HEK293 (cell line): Measurements from ENCODE around the gene UBB.
A peak's percentile ranks its signal among the peaks of the same experiment; 100 is the strongest.

Source experiments
- CTCF ChIA-PET: fragments of 350-600 bp; formaldehyde crosslinking; extraction: SDS; loops from one replicate; lab custom pipeline; 2021; ENCODE audit warnings: antibody characterized with exemption; lab: Yijun Ruan, JAX
- POLR2A ChIA-PET: fragments of 300-600 bp; formaldehyde crosslinking; extraction: SDS; loops from one replicate; lab custom pipeline; 2020; ENCODE audit warnings: antibody characterized with exemption, inconsistent platforms; lab: Yijun Ruan, JAX
- H3K27ac ChIP-seq: fragments of 200-500 bp; sonication (Bioruptor generic); 2 replicates; pipeline ENCODE4 v1.5.1; 2014; ENCODE audit warnings: low read depth, low read length, control low read depth, inconsistent platforms; ENCODE audit errors: extremely low read depth
- H3K36me3 ChIP-seq, 2 experiments: fragments of 200-500 bp in 1 of 2; sonication (Bioruptor generic) in 1 of 2; 1 replicate in 1 of 2; 2 replicates in 1 of 2; pipeline ENCODE4 v1.5.1; 2014 to 2017; ENCODE audit warnings: inconsistent platforms in 2 of 2, low read length in 2 of 2; ENCODE audit not compliant: control insufficient read depth in 2 of 2, insufficient read depth in 1 of 2
- H3K4me1 ChIP-seq: fragments of 200-500 bp; sonication (Bioruptor generic); 2 replicates; pipeline ENCODE4 v1.5.1; 2014; ENCODE audit warnings: mild to moderate bottlenecking, low read length, inconsistent platforms; ENCODE audit not compliant: control insufficient read depth, insufficient read depth
- H3K4me3 ChIP-seq: 2 replicates; pipeline ENCODE4 v1.5.1; 2011; ENCODE audit warnings: low read depth, mild to moderate bottlenecking, control low read depth, low read length, moderate library complexity
- H3K9me3 ChIP-seq: fragments of 200-500 bp; sonication (Bioruptor generic); 2 replicates; pipeline ENCODE4 v1.5.1; 2014; ENCODE audit warnings: low read depth, low read length, inconsistent platforms; ENCODE audit not compliant: control insufficient read depth, insufficient read depth
- GLI2 ChIP-seq: fragments of 450-650 bp; formaldehyde crosslinking; IDR thresholded peaks from 2 replicates; pipeline ENCODE4; 2017; ENCODE audit warnings: missing biosample characterization, missing genetic modification characterization, low read depth, borderline replicate concordance
- GLIS2 ChIP-seq: fragments of 450-650 bp; formaldehyde crosslinking; IDR thresholded peaks from 2 replicates; pipeline ENCODE4 v1.5.1; 2016; ENCODE audit warnings: missing biosample characterization, missing genetic modification characterization
- OSR2 ChIP-seq: fragments of 450-650 bp; formaldehyde crosslinking; IDR thresholded peaks from 2 replicates; pipeline ENCODE4 v1.5.1; 2016; ENCODE audit warnings: missing biosample characterization, missing genetic modification characterization
- SCRT2 ChIP-seq: fragments of 450-650 bp; formaldehyde crosslinking; IDR thresholded peaks from 2 replicates; pipeline ENCODE4 v1.5.1; 2016; ENCODE audit warnings: missing biosample characterization, missing genetic modification characterization
- SP7 ChIP-seq: fragments of 450-650 bp; formaldehyde crosslinking; IDR thresholded peaks from 2 replicates; pipeline ENCODE4 v1.5.1; 2016; ENCODE audit warnings: missing biosample characterization, missing genetic modification characterization
- ZBTB21 ChIP-seq: fragments of 450-650 bp; formaldehyde crosslinking; IDR thresholded peaks from 2 replicates; pipeline ENCODE4 v1.5.1; 2017; ENCODE audit warnings: missing biosample characterization, missing genetic modification characterization
- ZFHX2 ChIP-seq: fragments of 450-650 bp; formaldehyde crosslinking; conservative IDR thresholded peaks from 2 replicates; pipeline ENCODE4 v1.5.1; 2016; ENCODE audit warnings: missing biosample characterization, missing genetic modification characterization
- ZFP3 ChIP-seq: fragments of 450-650 bp; formaldehyde crosslinking; IDR thresholded peaks from 2 replicates; pipeline ENCODE4 v1.5.1; 2016; ENCODE audit warnings: low read depth, missing biosample characterization, missing genetic modification characterization
- ZIC2 ChIP-seq: fragments of 450-650 bp; formaldehyde crosslinking; IDR thresholded peaks from 2 replicates; pipeline ENCODE4 v1.5.1; 2016; ENCODE audit warnings: missing biosample characterization, missing genetic modification characterization
- ZNF175 ChIP-seq: fragments of 450-650 bp; formaldehyde crosslinking; IDR thresholded peaks from 2 replicates; pipeline ENCODE4 v1.5.1; 2016; ENCODE audit warnings: missing biosample characterization, missing genetic modification characterization
- ZNF2 ChIP-seq: fragments of 450-650 bp; formaldehyde crosslinking; IDR thresholded peaks from 2 replicates; pipeline ENCODE4 v1.5.1; 2016; ENCODE audit warnings: missing biosample characterization, missing genetic modification characterization
- ZNF335 ChIP-seq: fragments of 450-650 bp; formaldehyde crosslinking; conservative IDR thresholded peaks from 2 replicates; pipeline ENCODE4 v1.5.1; 2016; ENCODE audit warnings: missing biosample characterization, missing genetic modification characterization
- ZNF433 ChIP-seq: fragments of 450-650 bp; formaldehyde crosslinking; IDR thresholded peaks from 2 replicates; pipeline ENCODE4 v1.5.1; 2016; ENCODE audit warnings: missing biosample characterization, missing genetic modification characterization, low read depth
- ZNF555 ChIP-seq: fragments of 450-650 bp; formaldehyde crosslinking; conservative IDR thresholded peaks from 2 replicates; pipeline ENCODE4 v1.5.1; 2017; ENCODE audit warnings: missing biosample characterization, mild to moderate bottlenecking, missing genetic modification characterization, inconsistent platforms
- ZNF843 ChIP-seq: fragments of 450-650 bp; formaldehyde crosslinking; IDR thresholded peaks from 2 replicates; pipeline ENCODE4 v1.5.1; 2016; ENCODE audit warnings: missing biosample characterization, missing genetic modification characterization
- TF ChIP-seq, protein P1 (sequence below): fragments of 450-650 bp; formaldehyde crosslinking; IDR thresholded peaks from 2 replicates; pipeline ENCODE4 v1.5.1; 2016; ENCODE audit warnings: missing biosample characterization, missing genetic modification characterization
- TF ChIP-seq, protein P2 (sequence below): fragments of 450-650 bp; formaldehyde crosslinking; IDR thresholded peaks from 2 replicates; pipeline ENCODE4 v1.5.1; 2016; ENCODE audit warnings: missing biosample characterization, missing genetic modification characterization
- TF ChIP-seq, protein P3 (sequence below): fragments of 450-650 bp; formaldehyde crosslinking; conservative IDR thresholded peaks from 2 replicates; pipeline ENCODE4 v1.5.1; 2016; ENCODE audit warnings: low read depth, missing biosample characterization, missing genetic modification characterization
- TF ChIP-seq, protein P4 (sequence below): fragments of 450-650 bp; formaldehyde crosslinking; optimal IDR thresholded peaks from 2 replicates; pipeline ENCODE3; 2016; ENCODE audit warnings: missing biosample characterization, mild to moderate bottlenecking, missing genetic modification characterization
- TF ChIP-seq, protein P5 (sequence below): fragments of 450-650 bp; formaldehyde crosslinking; IDR thresholded peaks from 2 replicates; pipeline ENCODE4 v1.5.1; 2016; ENCODE audit warnings: missing biosample characterization, missing genetic modification characterization
- TF ChIP-seq, protein P6 (sequence below): fragments of 450-650 bp; formaldehyde crosslinking; IDR thresholded peaks from 2 replicates; pipeline ENCODE4 v1.5.1; 2016; ENCODE audit warnings: missing biosample characterization, missing genetic modification characterization
- TF ChIP-seq, protein P7 (sequence below): fragments of 450-650 bp; formaldehyde crosslinking; IDR thresholded peaks from 2 replicates; pipeline ENCODE4 v1.5.1; 2016; ENCODE audit warnings: missing biosample characterization, missing genetic modification characterization

The UBB gene

DNA sequence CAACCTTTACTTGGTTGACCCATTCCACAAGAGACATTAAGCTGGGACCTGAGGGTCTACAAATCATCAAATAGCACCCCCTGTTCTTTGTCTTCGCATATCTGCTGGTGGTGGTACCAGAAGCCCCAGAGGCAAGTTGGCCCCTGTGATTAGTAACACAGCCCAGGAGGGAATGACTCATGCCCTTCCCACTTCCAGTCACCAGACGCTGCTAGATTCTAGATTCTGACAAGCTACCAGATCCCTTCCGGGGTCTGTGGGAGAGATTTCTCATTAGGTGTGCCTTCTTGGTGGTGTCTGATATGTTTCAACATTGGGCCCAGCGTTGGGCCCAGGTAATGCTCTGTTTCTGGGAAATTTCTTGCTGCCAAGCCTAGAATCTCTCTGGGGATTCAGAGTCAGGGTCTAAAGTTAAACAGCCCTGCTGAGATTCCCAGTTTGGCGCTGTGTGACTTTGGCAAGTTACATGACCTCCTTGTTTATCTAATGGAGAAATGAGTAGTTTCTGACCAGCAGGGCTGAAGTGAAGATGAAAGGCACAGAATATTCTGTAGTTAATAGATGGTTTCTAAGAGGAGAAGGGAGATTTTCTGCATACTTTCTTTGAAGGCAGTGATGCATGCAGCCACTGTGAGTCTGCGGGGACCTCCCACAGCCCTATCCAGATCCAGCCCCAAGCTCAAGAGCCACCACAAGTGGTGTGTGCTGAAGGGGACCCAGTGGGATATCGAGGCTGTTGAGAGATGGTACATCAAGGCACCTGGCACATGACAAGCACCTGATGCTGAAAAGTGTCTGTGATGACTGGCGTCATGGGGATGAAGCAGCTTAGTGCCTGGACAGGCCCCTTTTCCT, 38.4 kb downstream of the UBB start:
- POLR2A ChIA-PET: interaction anchor here (0.5 to 4.2 kb wide), 8 partner anchors 8 to 117 kb away, joined by 3 to 25 read pairs (median 5); partner anchors contain the start of gene UBB
- no peaks in the 10 kb centered on the region for H3K36me3 ChIP-seq
- TF ChIP-seq ZNF555 (no peak), ZFHX2 (tag by site-specific recombination) (no peak; the same call in 1 of the 2 replicates), ZIC2 (tag by site-specific recombination) (peak; percentile 94), ZNF175 (tag by site-specific recombination) (no peak), ZBTB21 (no peak), SP7 (tag by site-specific recombination) (peak; percentile 96), OSR2 (tag by site-specific recombination) (peak; percentile 79), ZNF433 (tag by site-specific recombination) (no peak), GLIS2 (tag by site-specific recombination) (peak; percentile 72), ZFP3 (tag by site-specific recombination) (no peak), ZNF843 (no peak), ZNF2 (tag by site-specific recombination) (no peak), SCRT2 (tag by site-specific recombination) (no peak), GLI2 (no peak), ZNF335 (tag by site-specific recombination) (peak; percentile 68)
- TF ChIP-seq, protein P1, sequence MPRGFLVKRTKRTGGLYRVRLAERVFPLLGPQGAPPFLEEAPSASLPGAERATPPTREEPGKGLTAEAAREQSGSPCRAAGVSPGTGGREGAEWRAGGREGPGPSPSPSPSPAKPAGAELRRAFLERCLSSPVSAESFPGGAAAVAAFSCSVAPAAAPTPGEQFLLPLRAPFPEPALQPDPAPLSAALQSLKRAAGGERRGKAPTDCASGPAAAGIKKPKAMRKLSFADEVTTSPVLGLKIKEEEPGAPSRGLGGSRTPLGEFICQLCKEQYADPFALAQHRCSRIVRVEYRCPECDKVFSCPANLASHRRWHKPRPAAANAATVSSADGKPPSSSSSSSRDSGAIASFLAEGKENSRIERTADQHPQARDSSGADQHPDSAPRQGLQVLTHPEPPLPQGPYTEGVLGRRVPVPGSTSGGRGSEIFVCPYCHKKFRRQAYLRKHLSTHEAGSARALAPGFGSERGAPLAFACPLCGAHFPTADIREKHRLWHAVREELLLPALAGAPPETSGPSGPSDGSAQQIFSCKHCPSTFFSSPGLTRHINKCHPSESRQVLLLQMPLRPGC (tag by site-specific recombination): peak; percentile 36; the same call in 1 of the 2 replicates
- TF ChIP-seq, protein P2, sequence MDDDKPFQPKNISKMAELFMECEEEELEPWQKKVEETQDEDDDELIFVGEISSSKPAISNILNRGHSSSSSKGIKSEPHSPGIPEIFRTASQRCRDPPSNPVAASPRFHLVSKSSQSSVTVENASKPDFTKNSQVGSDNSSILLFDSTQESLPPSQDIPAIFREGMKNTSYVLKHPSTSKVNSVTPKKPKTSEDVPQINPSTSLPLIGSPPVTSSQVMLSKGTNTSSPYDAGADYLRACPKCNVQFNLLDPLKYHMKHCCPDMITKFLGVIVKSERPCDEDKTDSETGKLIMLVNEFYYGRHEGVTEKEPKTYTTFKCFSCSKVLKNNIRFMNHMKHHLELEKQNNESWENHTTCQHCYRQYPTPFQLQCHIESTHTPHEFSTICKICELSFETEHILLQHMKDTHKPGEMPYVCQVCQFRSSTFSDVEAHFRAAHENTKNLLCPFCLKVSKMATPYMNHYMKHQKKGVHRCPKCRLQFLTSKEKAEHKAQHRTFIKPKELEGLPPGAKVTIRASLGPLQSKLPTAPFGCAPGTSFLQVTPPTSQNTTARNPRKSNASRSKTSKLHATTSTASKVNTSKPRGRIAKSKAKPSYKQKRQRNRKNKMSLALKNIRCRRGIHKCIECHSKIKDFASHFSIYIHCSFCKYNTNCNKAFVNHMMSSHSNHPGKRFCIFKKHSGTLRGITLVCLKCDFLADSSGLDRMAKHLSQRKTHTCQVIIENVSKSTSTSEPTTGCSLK (tag by site-specific recombination): no peak
- TF ChIP-seq, protein P3, sequence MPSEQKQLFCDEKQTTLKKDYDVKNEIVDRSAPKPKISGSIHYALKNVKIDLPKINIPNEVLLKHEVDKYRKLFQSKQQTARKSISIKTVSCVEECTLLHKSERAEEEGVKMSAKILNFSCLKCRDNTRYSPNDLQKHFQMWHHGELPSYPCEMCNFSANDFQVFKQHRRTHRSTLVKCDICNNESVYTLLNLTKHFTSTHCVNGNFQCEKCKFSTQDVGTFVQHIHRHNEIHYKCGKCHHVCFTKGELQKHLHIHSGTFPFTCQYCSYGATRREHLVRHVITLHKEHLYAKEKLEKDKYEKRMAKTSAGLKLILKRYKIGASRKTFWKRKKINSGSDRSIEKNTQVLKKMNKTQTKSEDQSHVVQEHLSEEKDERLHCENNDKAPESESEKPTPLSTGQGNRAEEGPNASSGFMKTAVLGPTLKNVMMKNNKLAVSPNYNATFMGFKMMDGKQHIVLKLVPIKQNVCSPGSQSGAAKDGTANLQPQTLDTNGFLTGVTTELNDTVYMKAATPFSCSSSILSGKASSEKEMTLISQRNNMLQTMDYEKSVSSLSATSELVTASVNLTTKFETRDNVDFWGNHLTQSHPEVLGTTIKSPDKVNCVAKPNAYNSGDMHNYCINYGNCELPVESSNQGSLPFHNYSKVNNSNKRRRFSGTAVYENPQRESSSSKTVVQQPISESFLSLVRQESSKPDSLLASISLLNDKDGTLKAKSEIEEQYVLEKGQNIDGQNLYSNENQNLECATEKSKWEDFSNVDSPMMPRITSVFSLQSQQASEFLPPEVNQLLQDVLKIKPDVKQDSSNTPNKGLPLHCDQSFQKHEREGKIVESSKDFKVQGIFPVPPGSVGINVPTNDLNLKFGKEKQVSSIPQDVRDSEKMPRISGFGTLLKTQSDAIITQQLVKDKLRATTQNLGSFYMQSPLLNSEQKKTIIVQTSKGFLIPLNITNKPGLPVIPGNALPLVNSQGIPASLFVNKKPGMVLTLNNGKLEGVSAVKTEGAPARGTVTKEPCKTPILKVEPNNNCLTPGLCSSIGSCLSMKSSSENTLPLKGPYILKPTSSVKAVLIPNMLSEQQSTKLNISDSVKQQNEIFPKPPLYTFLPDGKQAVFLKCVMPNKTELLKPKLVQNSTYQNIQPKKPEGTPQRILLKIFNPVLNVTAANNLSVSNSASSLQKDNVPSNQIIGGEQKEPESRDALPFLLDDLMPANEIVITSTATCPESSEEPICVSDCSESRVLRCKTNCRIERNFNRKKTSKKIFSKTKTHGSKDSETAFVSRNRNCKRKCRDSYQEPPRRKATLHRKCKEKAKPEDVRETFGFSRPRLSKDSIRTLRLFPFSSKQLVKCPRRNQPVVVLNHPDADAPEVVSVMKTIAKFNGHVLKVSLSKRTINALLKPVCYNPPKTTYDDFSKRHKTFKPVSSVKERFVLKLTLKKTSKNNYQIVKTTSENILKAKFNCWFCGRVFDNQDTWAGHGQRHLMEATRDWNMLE (tag by site-specific recombination): 0 out of 2 replicates have a peak, but pooled peaks have one; percentile 40
- TF ChIP-seq, protein P4, sequence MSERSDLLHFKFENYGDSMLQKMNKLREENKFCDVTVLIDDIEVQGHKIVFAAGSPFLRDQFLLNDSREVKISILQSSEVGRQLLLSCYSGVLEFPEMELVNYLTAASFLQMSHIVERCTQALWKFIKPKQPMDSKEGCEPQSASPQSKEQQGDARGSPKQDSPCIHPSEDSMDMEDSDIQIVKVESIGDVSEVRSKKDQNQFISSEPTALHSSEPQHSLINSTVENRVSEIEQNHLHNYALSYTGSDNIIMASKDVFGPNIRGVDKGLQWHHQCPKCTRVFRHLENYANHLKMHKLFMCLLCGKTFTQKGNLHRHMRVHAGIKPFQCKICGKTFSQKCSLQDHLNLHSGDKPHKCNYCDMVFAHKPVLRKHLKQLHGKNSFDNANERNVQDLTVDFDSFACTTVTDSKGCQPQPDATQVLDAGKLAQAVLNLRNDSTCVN (tag by site-specific recombination): no peak
- TF ChIP-seq, protein P5, sequence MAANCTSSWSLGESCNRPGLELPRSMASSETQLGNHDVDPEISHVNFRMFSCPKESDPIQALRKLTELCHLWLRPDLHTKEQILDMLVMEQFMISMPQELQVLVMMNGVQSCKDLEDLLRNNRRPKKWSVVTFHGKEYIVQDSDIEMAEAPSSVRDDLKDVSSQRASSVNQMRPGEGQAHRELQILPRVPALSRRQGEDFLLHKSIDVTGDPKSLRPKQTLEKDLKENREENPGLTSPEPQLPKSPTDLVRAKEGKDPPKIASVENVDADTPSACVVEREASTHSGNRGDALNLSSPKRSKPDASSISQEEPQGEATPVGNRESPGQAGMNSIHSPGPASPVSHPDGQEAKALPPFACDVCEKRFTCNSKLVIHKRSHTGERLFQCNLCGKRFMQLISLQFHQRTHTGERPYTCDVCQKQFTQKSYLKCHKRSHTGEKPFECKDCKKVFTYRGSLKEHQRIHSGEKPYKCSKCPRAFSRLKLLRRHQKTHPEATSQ (tag by site-specific recombination): no peak
- TF ChIP-seq, protein P6, sequence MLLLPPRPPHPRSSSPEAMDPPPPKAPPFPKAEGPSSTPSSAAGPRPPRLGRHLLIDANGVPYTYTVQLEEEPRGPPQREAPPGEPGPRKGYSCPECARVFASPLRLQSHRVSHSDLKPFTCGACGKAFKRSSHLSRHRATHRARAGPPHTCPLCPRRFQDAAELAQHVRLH: no peak
- TF ChIP-seq, protein P7, sequence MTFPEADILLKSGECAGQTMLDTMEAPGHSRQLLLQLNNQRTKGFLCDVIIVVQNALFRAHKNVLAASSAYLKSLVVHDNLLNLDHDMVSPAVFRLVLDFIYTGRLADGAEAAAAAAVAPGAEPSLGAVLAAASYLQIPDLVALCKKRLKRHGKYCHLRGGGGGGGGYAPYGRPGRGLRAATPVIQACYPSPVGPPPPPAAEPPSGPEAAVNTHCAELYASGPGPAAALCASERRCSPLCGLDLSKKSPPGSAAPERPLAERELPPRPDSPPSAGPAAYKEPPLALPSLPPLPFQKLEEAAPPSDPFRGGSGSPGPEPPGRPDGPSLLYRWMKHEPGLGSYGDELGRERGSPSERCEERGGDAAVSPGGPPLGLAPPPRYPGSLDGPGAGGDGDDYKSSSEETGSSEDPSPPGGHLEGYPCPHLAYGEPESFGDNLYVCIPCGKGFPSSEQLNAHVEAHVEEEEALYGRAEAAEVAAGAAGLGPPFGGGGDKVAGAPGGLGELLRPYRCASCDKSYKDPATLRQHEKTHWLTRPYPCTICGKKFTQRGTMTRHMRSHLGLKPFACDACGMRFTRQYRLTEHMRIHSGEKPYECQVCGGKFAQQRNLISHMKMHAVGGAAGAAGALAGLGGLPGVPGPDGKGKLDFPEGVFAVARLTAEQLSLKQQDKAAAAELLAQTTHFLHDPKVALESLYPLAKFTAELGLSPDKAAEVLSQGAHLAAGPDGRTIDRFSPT (tag by site-specific recombination): 0 out of 2 replicates have a peak, but pooled peaks have one; percentile 37

More for the DNA sequence above, 38.4 kb downstream of the UBB start:
- H3K4me3 ChIP-seq: no peak overlapping the region
- H3K4me1 ChIP-seq: peaks cover 11% of the 10 kb centered on the region; the same call in 1 of the 2 replicates
- no peaks in the 10 kb centered on the region for H3K9me3 ChIP-seq
- H3K27ac ChIP-seq: peak overlapping the region; percentile 4; the same call in 1 of the 2 replicates
- CTCF ChIA-PET: interaction anchor here (0.6 to 2.7 kb wide), 7 partner anchors 9 to 170 kb away, joined by 5 to 11 read pairs (median 8); no protein-coding TSS in a partner anchor
